ENCODE measurements around the gene TIMM10B. TPM values are rescaled to one million over a fixed set of nuclear protein-coding genes. Genes with fewer than 3 reads are reported as not detected.

The TIMM10B gene
- polyA plus RNA-seq, 2 of the 4 experiments (the other 2 are of a cell fraction) = 24.4 to 35.6 TPM

- H3K9me3 ChIP-seq = no peaks in the 10 kb centered on the region
- no peak overlapping the region for H3K4me2 ChIP-seq
- ATAC-seq (peak in 1 of 2 experiments; percentile 61; a peak in 3 of 6 replicates), FAIRE-seq (no peak), DNase-seq (ENCODE audit: low read depth in 1 of 2, low spot score in 1 of 2) (peak in 1 of 2 experiments; percentile 52)
- ChIA-PET POLR2A (interaction anchor here (1.4 kb wide), 1 partner anchor 12 kb away, joined by 4 read pairs; the partner anchor contains the start of genes ARFIP2 and TIMM10B), CTCF (interaction anchor here (0.6 to 2.0 kb wide), 4 partner anchors 14 to 90 kb away, joined by 3 to 6 read pairs (median 4); no protein-coding TSS in a partner anchor)
- no peak overlapping the region for H3K4me3 ChIP-seq
- 63% methylated on average over 6 of the region's 6 CpGs for WGBS (ENCODE audit: missing lambda C conversion rate)
- H3K4me1 ChIP-seq = peaks cover 9% of the 10 kb centered on the region; the same call in 2 of the 3 replicates
- TF ChIP-seq PBX3 (IDR thresholded peaks at IDR 0.05) (no peak), MAX (IDR thresholded peaks at IDR 0.05) (no peak), BCL3 (IDR thresholded peaks at IDR 0.05) (no peak), ESRRA (IDR thresholded peaks at IDR 0.05; ENCODE audit: borderline replicate concordance, low read length) (no peak), E2F6 (IDR thresholded peaks at IDR 0.05; ENCODE audit: borderline replicate concordance, low read depth) (no peak), HDAC2 (IDR thresholded peaks at IDR 0.05) (no peak), CEBPB (IDR thresholded peaks at IDR 0.05) (no peak), GATA3 (IDR thresholded peaks at IDR 0.05; ENCODE audit: borderline replicate concordance) (no peak), USF2 (IDR thresholded peaks at IDR 0.05) (no peak), EHMT2 (IDR thresholded peaks at IDR 0.05; ENCODE audit: low read depth) (no peak), RAD21 (conservative IDR thresholded peaks at IDR 0.05 in 1 of 2, IDR thresholded peaks at IDR 0.05 in 1 of 2) (no peak), ATOH8 (CRISPR knock-in tag; IDR thresholded peaks at IDR 0.05; ENCODE audit: low read depth) (no peak), RFX5 (IDR thresholded peaks at IDR 0.05) (no peak), MAFK (IDR thresholded peaks at IDR 0.05; ENCODE audit: partially characterized antibody) (no peak), MAZ (IDR thresholded peaks at IDR 0.05; ENCODE audit: borderline replicate concordance, low read depth, low read length) (no peak), ZFP36 (IDR thresholded peaks at IDR 0.05; ENCODE audit: borderline replicate concordance, partially characterized antibody) (no peak)
- no peak overlapping the region for H3K27ac ChIP-seq
Measured at GRCh38 chr11:6468712-6469495, 12.4 kb upstream of the TIMM10B start.

- peaks cover 12% of the 10 kb centered on the region for H3K4me1 ChIP-seq
- no peak for ATAC-seq
- CTCF ChIA-PET = interaction anchor here (1.1 to 1.6 kb wide), 2 partner anchors 15 to 31 kb away, joined by 3 to 4 read pairs; no protein-coding TSS in a partner anchor
- WGBS (ENCODE audit: missing lambda C conversion rate) = 79% methylated on average over 1 of the region's 1 CpG
- no peak overlapping the region for H3K4me3 ChIP-seq
- TF ChIP-seq REST (IDR thresholded peaks at IDR 0.05) (no peak), ESRRA (IDR thresholded peaks at IDR 0.05; ENCODE audit: borderline replicate concordance, low read length) (no peak), TFCP2L1 (CRISPR knock-in tag; IDR thresholded peaks at IDR 0.05) (no peak), SREBF2 (IDR thresholded peaks at IDR 0.05) (no peak), FOSL2 (IDR thresholded peaks at IDR 0.05) (no peak), FOSL2 (CRISPR knock-in tag; IDR thresholded peaks at IDR 0.05) (no peak), BCL3 (IDR thresholded peaks at IDR 0.05) (no peak), TP53 (CRISPR knock-in tag; IDR thresholded peaks at IDR 0.05) (no peak), SMC3 (IDR thresholded peaks at IDR 0.05) (no peak)
- no peak for DNase-seq (ENCODE audit: low read depth in 1 of 2, low spot score in 1 of 2)
- H3K9me3 ChIP-seq = no peaks in the 10 kb centered on the region
- H3K4me2 ChIP-seq = no peak overlapping the region
- FAIRE-seq = no peak
- H3K27ac ChIP-seq = no peak overlapping the region
- POLR2A ChIA-PET = no interaction called here
Measured at GRCh38 chr11:6469599-6469998, 11.7 kb upstream of the TIMM10B start.
